HFF-Myc (cell line): ENCODE data around the gene G6PC1.
"Not testable (repeated sequence)": the region's sequence is repeated elsewhere in the genome, so short reads cannot be mapped to it uniquely, and the experiment has no call there.

Source experiments
- DNase-seq: peaks from one replicate; pipeline ENCODE4 v3.0.0-alpha.2; 2011; ENCODE audit warnings: low read depth; ENCODE audit errors: extremely low read depth
- H3K4me3 ChIP-seq: replicated peaks from 2 replicates; pipeline ENCODE4 v1.5.1; 2011; ENCODE audit warnings: low read depth, mild to moderate bottlenecking, control low read depth, low read length
- TF ChIP-seq, protein P1 (sequence below): IDR thresholded peaks from 2 replicates; pipeline ENCODE4 v1.5.1; 2012; ENCODE audit warnings: mild to moderate bottlenecking, low read depth, low read length, control low read depth; ENCODE audit errors: missing control alignments

G6PC1 gene

GRCh38 chr17:42853968-42854790 lies 46.4 kb upstream of the G6PC1 start:
- H3K4me3 ChIP-seq, result no peak overlapping the region
- TF ChIP-seq, protein P1, sequence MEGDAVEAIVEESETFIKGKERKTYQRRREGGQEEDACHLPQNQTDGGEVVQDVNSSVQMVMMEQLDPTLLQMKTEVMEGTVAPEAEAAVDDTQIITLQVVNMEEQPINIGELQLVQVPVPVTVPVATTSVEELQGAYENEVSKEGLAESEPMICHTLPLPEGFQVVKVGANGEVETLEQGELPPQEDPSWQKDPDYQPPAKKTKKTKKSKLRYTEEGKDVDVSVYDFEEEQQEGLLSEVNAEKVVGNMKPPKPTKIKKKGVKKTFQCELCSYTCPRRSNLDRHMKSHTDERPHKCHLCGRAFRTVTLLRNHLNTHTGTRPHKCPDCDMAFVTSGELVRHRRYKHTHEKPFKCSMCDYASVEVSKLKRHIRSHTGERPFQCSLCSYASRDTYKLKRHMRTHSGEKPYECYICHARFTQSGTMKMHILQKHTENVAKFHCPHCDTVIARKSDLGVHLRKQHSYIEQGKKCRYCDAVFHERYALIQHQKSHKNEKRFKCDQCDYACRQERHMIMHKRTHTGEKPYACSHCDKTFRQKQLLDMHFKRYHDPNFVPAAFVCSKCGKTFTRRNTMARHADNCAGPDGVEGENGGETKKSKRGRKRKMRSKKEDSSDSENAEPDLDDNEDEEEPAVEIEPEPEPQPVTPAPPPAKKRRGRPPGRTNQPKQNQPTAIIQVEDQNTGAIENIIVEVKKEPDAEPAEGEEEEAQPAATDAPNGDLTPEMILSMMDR, result no peak
- no peak for DNase-seq

DNA sequence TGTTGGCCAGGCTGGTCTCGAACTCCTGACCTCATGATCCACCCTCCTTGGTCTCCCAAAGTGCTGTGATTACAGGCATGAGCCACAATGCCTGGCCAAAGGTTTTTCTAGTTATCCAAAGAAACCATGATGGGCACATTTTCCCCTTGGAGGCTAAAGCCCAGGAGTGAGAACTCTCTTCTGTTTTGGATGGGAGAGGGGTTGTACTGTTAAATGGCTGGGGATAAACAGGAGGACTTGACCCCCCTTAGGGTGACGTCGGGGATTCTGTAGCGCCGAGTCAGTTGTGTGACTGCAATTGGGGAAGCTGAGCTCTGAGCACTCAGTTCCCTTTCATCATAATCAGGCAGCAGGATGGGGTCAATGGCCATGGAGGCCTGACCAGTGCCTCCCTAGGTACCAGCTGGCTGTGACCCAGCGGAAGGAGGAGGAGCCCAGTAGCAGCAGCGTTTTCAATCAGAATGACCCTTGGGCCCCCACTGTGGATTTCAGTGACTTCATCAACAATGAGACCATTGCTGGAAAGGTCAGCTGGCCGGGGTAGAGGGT lies 45.5 kb upstream of the G6PC1 start:
- H3K4me3 ChIP-seq, result no peak overlapping the region
- DNase-seq, result no peak
- TF ChIP-seq, protein P1, result no peak

DNA sequence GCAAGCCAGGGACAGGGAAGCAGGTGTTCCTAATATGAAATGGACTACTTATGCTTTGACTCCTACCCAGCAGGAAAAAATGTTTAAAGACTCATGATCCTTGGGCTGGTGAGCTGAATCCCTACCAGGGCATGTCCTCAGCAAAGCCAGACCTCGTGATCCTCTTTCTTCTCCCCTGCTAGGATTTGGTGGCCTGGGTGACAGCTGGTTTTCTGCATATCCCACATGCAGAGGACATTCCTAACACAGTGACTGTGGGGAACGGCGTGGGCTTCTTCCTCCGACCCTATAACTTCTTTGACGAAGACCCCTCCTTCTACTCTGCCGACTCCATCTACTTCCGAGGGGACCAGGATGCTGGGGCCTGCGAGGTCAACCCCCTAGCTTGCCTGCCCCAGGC lies 44.5 kb upstream of the G6PC1 start:
- H3K4me3 ChIP-seq, DNase-seq: not testable (repeated sequence)

- not testable (repeated sequence) for H3K4me3 ChIP-seq, DNase-seq
These were observed 44.1 kb upstream of the G6PC1 start for GRCh38 chr17:42856516-42856915.

DNA sequence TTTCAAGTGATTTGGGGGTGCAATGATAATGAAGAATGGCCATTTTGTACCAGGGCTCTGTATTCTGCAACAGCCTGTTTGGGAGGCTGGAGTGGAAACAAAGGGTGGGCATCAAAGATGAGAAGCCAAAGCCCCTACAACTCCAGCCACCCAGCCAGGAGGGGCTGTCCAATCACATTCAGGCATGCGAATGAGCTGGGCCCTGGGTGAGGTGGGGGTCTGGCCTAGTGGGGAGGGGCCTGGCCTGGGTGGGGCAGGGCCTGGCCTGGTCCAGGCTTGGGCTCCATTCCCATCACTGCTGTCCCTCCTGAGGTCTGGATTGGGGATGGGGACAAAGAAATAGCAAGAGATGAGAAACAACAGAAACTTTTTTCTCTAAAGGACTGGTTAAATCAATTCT lies 43.2 kb upstream of the G6PC1 start:
- TF ChIP-seq, protein P1, result no peak
- H3K4me3 ChIP-seq, result no peak overlapping the region
- no peak for DNase-seq

DNA sequence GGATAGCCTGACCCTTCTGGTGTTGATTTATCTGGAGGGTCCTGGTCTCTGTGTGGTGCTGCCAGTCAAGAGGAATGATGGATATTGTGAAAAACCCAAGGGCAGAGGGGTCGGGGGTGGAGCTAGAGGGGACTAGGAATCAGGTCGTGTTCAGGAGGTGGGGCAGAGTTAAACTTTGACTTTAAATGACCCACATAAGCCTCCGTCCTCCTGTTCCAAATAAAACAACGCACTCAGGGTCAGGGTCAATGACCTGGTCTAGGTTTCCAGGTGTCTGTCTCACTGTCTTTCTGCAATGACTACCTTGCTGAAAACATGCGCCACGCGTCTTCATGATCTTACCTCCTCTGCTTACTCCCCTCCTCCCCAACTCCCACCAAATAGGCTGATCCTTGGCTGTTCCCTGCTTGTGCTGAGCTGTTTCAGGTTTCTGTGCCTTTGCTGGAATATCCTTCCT lies 34.9 kb upstream of the G6PC1 start:
- no peak overlapping the region for H3K4me3 ChIP-seq
- TF ChIP-seq, protein P1, result no peak
- no peak for DNase-seq

DNA sequence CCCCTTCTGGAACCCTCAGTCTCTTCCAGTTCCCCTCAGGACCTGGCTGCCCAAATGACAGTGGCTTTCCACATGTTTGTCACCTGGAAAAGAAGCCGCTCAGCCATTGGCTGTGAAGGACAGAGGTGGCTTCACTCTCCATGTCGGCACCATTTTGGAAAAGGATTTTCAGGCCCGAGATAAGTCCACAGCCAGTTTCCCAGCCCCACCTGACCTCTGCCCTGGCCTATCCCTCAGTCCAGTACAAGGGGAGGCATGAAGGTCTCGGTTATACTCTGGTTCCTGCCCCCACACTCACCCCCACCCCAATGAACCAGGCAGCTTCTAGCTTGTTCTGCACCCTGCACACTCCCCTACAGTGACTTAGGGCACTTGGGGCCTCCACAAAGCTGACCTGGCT lies 34.4 kb upstream of the G6PC1 start:
- no peak overlapping the region for H3K4me3 ChIP-seq
- TF ChIP-seq, protein P1, result no peak
- no peak for DNase-seq
